Epithelial cell of proximal tubule (primary cell): Measurements from ENCODE around the gene LTC4S. TPM values are rescaled to one million over a fixed set of nuclear protein-coding genes. Genes with fewer than 3 reads are reported as not detected.
"Not testable (repeated sequence)": the region's sequence is repeated elsewhere in the genome, so short reads cannot be mapped to it uniquely, and the experiment has no call there.

ENCODE experiments used
- DNase-seq: peaks from one replicate; pipeline ENCODE4 v3.0.0-alpha.2; 2011; ENCODE audit warnings: low read depth
- H3K4me3 ChIP-seq: 2 replicates; pipeline ENCODE4 v1.5.1; 2011; ENCODE audit warnings: low read depth, mild to moderate bottlenecking, low read length
- CTCF ChIP-seq: conservative IDR thresholded peaks from 2 replicates; pipeline ENCODE4 v1.5.1; 2012; ENCODE audit warnings: low read depth, mild to moderate bottlenecking, low read length
- total RNA-seq: library from RNA; depleted of rRNA; stranded (reverse); fragments of >200 nt; gene quantifications from 2 replicates; pipeline ENCODE4 v1.2.3, GENCODE V29; 2015

LTC4S gene
- total RNA-seq, 1 donor from 2014 or later: 9.1 TPM

- DNase-seq: no peak
- TF ChIP-seq CTCF: no peak
- H3K4me3 ChIP-seq: no peak overlapping the region
Measured at GRCh38 chr5:179788193-179788854, 5.5 kb upstream of the LTC4S start.

- not testable (repeated sequence) for DNase-seq, H3K4me3 ChIP-seq
Measured at GRCh38 chr5:179789278-179789677, 4.5 kb upstream of the LTC4S start.

GRCh38 chr5:179791881-179792611 lies 1.7 kb upstream of the LTC4S start:
- DNase-seq: no peak
- H3K4me3 ChIP-seq: no peak overlapping the region
- TF ChIP-seq CTCF: no peak

- TF ChIP-seq CTCF: no peak
- no peak overlapping the region for H3K4me3 ChIP-seq
- DNase-seq: no peak
Measured at GRCh38 chr5:179792612-179793467, 946 bp upstream of the LTC4S start.

- no peak overlapping the region for H3K4me3 ChIP-seq
- no peak for DNase-seq
- no peak for TF ChIP-seq CTCF
Measured at GRCh38 chr5:179794171-179794570, 385 bp downstream of the LTC4S start.

- no peak for DNase-seq
- no peak overlapping the region for H3K4me3 ChIP-seq
- TF ChIP-seq CTCF: no peak
Measured at GRCh38 chr5:179794575-179794974, 789 bp downstream of the LTC4S start.

- H3K4me3 ChIP-seq: peak overlapping the region; percentile 61
- no peak for TF ChIP-seq CTCF
- no peak for DNase-seq
Measured at GRCh38 chr5:179795049-179795862, 1.5 kb downstream of the LTC4S start.
